ACHN (cell line): Measurements from ENCODE around the gene IFIT1B.
"Not testable (repeated sequence)": the region's sequence is repeated elsewhere in the genome, so short reads cannot be mapped to it uniquely, and the experiment has no call there.

Source experiments
- DNase-seq: peaks from one replicate; pipeline ENCODE4 v3.0.0-alpha.2; 2015
- in situ Hi-C: cut with HindIII; loops from 2 replicates; pipeline ENCODE4 v1.10.0; 2017; ENCODE audit warnings: low sequenced_read_pairs, low pct_ligation_motif_present, low pct_unique_long_range_greater_than_20kb

Gene IFIT1B

DNA sequence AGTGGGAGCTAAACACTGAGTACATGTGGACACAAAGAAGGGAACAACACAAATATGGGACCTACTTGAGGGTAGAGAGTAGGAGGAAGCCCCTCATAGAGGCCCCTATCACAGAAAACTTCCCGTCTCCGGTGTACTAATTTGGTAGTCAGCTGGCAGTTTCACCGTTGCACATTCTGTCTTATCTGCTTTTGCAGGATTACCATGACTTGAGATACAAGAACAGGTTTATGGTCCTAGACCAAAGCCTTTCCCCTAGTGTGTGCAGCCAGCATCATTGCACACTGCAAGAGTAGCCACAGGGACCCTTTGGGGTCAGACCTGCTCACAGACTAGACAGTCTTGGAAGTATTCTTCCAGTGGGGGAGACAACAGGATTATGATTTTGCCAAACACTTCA lies 5.9 kb upstream of the IFIT1B start:
- DNase-seq: no peak
- in situ Hi-C loops: no loop called here

DNA sequence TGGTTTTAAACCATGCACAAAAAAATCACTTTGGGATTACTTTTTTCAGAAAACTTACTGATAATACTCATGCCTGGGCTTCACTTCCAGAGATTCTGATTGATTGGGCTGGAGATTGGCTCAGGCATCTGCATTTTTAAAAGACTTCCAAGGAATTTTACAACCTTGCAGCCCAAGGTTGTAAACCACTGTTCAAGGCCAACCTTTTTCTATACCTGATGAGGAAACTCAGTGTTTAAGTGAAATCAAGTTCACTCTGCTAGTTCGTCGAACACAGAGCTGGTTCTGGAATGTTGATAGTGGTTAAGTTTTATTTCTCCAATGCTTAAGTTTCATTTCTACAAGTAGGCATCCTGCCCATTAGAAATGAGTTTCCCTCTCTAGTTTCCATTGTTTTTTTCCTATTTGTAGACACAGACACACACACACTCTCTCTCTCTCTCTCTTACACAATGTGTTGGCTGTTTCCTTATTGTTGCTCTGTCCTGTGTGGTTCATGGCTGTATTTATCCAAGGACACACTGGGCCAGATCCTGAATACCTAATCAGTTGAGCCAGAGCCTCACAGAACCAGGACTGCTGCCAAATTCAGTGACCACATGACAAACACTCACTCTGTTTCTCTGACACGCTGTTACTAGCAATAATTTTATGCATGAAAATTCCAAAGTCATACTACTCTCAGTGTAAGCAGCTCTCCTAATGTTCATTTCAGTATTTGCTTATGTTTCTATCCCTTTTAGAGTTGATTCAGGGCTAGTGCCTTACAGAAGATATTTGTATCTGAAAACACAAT lies 3.7 kb upstream of the IFIT1B start:
- DNase-seq: peak; percentile 48
- in situ Hi-C loops: no loop called here

DNA sequence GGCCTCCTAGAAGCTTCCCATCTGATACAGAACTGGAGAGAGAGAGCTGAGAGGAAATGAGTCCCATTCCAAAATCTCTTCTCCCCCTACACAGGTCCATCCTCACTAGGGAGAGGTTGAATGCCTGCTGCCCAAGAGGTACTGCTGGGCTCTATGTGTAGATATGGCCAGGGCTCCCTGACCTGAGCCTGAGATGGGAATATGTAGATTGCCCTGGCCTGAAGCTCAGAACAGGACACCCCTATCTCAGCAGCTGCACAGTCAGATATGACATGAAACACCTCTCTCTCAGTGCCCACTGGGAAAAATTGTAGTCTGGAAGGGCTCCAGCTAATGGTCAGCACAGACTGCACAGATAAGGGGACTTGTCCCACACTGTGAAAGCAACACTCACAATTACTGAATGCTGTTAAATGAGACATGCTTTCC lies 3.1 kb upstream of the IFIT1B start:
- DNase-seq: no peak
- in situ Hi-C loops: no loop called here

DNA sequence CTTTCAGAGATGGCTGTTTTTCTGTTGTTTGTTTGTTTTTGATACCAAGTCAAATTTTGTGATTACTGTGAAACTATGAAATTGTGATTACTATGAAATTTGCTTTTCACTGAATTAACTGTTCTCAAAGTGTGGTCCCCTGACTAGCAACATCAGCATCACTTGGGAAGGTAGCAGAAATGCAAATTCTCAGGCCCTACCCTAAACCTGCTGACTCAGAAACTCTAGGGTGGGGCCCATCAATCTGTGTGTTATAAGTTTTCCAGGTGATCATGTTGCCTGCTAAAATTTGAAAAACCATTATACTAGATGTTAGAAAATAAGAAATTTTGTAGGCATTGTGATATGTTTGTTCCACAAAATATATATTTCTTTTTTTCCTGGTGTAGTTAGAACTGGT lies 1.2 kb downstream of the IFIT1B start:
- in situ Hi-C loops: no loop called here

DNA sequence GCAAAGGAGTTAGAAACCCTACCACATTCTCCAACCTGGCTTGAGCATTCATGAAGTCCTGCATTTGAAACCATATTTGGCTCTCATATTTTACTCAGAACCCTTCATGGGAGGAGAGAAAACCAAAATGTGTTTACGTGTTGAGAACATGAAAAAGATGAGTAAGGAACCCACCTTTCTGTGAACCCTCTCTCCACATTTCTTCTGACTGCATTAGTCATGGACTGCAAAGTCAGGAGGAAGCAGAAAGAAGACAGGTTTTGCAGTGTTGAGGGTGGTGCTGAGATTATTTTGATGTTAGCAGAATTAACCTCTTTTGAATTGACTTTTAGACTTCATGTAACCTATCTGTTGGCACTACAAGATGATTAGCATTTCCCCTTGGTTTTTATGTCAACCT lies 4.9 kb downstream of the IFIT1B start:
- no peak for DNase-seq
- in situ Hi-C loops: no loop called here

More for the DNA sequence above, 1.2 kb downstream of the IFIT1B start:
- no peak for DNase-seq

DNA sequence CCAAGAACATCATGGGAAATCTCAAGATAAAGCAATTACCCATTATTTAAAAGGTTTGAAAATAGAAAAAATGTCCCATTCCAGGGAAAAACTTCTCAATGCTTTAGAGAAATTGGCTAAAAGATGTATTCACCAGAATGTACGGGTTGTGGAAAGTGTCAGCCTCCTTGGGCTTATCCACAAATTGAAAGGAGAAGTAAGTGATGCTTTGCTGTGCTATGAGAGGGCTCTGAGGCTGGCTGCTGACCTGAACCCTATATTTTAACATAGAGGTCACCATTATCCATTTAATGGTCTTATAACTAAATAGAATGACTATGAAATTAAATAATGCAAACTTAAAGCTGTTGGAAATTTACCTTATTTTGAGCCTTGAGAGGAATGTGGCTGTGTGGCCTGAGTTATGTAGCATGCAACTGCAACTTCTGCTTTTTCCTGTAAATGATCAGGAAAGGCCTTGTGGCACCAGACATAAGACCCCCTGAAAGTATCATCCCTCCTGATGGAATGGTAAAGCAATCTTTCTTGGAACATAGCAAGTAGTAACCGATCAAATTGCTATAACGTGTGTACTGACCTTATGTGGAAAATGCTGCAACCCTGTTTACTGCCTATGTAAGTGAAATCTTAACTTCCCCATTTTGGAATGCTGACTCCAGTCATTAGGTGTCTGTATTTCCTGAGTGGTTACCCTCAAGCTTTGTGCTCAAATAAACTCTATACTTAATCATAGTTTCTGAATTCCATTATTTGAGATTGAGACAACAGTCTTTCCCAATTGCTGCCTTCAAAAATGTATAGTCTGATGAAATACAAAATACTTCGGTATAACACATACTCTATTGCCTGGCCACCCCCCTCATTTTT lies 6.9 kb downstream of the IFIT1B start:
- DNase-seq: no peak
- in situ Hi-C loops: no loop called here

DNA sequence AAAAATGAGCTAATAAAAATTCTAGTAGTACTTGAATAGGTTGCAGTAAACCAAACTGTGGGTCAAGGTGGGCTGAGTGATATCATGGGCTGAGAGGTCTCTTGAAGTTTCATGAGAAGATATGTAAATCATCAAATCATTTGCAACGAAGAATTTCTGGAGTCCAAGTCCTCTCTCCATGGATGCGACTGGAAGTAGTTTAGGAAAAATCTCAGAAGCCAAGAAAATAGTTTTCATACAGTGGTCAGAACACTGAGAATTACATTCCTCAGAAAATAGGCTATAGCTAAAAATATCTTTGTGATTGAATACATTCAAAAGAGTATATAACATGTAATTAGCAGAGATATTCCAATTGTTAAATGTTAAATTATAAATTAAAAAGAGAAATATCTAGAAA lies 10.9 kb downstream of the IFIT1B start:
- in situ Hi-C loops: no loop called here
- DNase-seq: no peak

DNA sequence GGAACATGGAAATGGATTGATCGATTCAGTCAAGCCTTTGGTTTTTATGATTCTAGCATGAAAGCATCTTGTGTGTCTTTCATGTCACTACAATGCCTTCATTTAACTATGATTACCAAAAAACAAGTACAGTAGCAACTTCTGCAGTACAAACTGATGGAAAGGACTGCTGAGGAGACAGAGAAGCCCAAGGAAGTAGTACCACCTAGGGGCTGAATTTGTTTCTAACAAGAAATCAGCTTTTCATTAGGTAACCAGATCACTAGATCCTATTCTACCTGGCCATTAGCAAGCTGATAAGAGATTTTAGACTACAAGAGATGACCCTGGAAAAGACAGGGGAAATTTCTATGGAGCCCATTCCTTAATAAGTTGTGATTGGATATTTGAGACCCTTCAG lies 11.4 kb downstream of the IFIT1B start:
- in situ Hi-C loops: no loop called here
- peak; percentile 63 for DNase-seq

DNA sequence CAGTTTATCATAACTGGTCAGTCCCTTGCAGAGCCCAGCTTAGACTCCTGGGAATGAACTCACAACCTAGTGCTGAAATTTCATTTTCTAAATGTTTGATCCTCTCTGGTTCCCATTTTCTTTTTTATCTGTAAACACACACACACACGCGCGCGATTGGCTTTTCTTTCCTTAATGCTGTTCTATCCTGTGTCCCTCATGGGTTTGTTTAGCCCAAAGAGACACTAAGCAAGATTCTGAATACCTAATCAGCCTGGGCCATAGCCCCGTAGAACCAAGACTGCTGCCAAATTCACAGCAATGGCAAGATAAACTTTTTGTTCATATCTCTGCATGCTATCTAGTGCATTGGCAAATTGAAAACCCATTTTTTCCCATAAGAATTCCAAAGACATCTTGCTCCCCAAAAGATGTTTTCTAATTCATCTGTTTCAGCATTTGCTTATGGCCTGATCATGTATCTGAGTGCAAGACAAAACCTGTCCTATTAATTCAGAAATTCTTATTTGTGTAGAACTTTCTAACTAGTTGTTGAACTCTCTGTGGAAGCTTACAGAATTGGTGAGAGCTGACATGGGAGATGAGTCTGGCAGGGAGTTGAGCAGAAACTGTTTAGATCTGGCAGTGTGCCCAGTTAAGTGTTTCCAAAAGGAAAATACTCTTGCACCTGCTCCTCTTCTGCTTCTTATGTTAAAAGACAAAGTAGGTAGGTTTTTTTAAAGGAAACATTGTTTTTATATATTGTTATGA lies 12.8 kb downstream of the IFIT1B start:
- in situ Hi-C loops: no loop called here
- DNase-seq: no peak

DNA sequence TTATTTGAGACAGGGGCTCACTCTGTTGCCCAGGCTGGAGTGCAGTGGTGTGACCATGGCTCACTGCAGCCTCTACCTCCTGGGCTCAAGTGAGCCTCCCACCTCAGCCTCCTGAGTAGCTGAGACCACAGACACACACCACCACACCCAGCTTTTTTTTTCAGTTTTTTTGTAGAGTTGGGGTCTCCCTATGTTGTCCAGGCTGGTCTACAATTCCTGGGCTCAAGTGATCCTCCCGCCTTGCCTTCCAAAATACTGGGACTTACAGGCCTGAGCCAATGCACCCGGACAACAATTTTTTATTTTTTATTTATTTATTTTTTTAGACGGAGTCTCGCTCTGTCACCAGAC lies 13.3 kb downstream of the IFIT1B start:
- DNase-seq, in situ Hi-C loops: not testable (repeated sequence)

DNA sequence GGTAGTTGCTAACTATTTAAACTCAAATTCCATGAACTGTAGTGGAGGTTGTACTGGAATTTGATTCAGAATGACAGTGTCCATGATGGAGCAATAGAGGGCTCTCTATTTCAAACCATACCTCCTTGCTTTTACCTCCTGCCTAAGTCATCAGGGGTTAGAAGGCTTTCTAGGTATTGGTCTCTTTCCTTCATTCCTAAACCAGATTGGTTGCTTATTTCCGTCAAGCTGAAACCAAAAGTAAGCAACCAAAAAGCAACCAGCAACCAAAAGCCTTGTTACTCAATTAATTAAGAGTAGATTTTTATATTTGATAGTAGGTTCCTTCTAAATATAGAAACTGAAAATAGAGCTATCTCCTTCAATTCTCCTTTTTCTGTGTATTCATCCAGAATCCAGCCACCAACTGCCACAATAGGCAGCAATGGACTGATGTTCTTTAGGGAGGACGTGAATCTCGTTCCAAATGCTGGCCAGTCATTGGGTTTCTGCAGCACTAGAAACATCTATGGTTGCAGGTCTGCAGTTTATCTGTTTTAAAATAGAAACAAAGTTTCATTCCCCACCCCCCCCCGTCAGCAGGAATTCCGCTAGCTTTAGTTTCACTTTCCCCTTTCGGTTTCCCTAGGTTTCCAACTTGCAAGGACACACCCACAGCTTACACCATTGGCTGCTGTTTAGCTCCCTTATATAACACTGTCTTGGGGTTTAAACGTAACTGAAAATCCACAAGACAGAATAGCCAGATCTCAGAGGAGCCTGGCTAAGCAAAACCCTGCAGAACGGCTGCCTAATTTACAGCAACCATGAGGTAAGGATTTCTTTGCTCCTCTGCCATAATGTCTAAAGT lies 14.3 kb downstream of the IFIT1B start, which contains the start of gene IFIT1:
TSS of gene IFIT1 (plus strand) at position 717 of the 850 bp plus-strand sequence. CDS start at position 807, 90 bp downstream.
- DNase-seq: peak; percentile 95
- in situ Hi-C loops: no loop called here

DNA sequence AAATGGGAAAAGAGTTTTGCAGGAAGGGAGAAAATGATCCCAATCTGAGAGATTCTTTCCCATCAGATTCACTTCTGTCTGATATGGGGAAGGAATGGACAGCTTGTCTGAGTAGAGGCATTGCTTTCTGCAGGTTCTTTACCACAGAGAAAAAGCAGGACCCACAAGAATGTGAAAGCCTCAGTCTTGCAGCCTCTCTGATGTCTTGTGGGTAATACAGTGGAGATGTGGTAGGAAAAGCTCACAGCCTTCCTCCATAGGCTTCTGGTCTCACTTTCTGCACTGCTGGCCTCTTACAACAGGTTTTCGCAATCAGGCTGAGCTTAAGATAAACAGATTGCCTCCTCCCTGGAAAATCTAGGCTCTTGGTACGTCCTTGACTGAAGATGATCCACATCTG lies 15.1 kb downstream of the IFIT1B start:
- in situ Hi-C loops: no loop called here

DNA sequence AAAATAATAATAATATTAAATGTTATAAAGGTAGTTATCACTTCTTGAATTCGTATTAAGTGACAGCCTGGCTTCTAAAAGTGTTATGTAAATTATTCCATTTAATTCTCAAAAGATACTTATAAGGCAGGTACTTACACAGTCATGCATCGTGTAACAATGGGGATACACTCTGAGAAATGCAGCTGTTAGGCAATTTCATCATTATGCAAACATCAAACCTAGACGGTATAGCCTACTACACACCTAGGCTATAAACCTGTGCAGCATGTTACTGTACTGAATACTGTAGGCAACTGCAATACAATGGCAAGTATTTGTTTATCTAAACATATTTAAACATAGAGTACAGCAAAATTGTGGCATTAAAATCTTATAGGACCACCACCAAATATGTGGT lies 16.0 kb downstream of the IFIT1B start:
- in situ Hi-C loops: no loop called here
- DNase-seq: no peak

More for the DNA sequence above, 15.1 kb downstream of the IFIT1B start:
- peak; percentile 57 for DNase-seq

DNA sequence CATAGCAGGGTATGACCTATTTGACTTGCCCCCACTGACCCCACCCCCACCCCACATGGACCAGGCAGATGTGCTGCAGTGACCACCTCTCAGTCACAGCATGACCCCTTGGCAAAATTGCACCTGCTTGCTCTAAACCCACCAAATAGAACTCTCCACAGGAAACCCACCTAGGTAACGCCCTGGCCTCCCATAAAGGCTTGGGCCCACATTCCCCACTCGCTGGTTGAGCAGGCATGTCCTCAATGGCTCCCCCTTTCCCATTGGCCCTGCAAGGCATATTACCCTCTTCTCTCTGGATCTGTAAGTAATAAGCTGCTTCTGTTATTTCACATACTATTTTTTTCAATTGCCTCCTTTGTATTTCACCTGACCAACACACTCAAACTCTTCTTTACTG lies 17.3 kb downstream of the IFIT1B start:
- DNase-seq: no peak
- in situ Hi-C loops: no loop called here

DNA sequence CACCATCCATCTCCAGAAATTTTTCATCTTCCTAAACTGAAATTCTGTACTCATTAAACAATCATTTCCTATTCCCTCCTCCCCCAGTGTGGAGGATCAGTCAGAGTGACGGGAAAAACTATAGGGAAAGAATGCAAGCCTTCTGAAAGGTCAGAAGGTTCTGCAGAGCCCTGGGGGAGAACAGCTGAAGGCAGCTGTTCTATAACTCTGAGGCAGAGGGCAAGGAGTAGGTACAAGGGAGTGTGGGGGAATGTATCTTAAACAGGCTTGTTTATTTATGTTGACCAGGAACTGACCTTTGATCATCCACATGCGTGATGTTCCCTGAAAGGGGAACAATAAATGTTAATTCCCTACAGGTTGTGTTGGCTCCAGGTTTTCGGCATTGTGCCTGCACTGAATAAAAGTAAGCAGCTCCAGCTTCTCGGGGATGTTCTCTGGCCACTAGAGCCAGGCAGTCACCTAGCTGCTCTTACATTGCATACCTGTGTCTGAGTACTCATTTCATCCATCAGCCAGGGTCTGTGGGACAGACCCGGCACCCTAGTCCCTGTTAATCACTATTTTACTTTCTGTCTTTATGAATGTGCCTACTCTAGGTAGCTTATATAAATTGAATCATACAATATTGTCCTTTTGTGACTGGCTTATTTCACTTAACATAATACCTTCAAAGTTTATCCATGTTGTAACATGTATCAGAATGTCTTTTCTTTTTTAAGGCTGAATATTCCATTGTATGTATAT lies 20.3 kb downstream of the IFIT1B start:
- in situ Hi-C loops: no loop called here
- no peak for DNase-seq

DNA sequence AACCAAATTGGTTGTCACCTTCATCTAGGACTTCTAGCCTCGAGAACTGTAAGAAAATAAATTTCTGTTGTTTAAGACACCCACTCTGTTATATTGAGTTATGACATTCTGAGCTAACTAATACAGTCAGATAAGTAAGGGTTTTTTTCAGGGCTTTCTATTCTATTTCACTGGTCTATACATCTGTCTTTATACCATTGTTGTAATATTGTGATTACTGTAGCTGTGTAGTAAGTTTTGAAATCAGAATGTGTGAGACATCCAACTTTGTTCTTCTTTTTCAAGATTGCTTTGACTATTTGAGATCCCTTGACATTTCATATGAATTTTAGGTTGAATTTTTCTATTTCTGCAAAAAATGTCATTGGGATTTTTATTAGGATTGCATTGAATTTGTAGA lies 22.1 kb downstream of the IFIT1B start:
- no peak for DNase-seq
- in situ Hi-C loops: loop anchor here (25.0 kb wide), 1 partner anchor 162 kb away; no protein-coding TSS in a partner anchor

DNA sequence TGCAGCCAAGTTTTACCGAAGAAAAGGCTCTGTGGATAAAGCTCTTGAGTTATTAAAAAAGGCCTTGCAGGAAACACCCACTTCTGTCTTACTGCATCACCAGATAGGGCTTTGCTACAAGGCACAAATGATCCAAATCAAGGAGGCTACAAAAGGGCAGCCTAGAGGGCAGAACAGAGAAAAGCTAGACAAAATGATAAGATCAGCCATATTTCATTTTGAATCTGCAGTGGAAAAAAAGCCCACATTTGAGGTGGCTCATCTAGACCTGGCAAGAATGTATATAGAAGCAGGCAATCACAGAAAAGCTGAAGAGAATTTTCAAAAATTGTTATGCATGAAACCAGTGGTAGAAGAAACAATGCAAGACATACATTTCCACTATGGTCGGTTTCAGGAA lies 25.2 kb downstream of the IFIT1B start:
- in situ Hi-C loops: loop anchor here (25.0 kb wide), 1 partner anchor 159 kb away; no protein-coding TSS in a partner anchor
- no peak for DNase-seq
